Tibial nerve (tissue), 4 donors: ENCODE measurements around the gene SUSD1.

Experiments used
- CTCF ChIP-seq, 5 experiments: fragments of 200-600 bp in 3 of 5; fragments of 450-650 bp in 2 of 5; sonication (generic) in 3 of 5; IDR thresholded peaks; one replicate each; pipeline ENCODE4 v1.5.1; 2016 to 2019; ENCODE audit warnings: antibody characterized with exemption in 5 of 5, mild to moderate bottlenecking in 3 of 5, moderate library complexity in 2 of 5
- EP300 ChIP-seq, 2 donors: sonication (generic); formaldehyde crosslinking; IDR thresholded peaks; one replicate each; pipeline ENCODE4 v1.6.1; 2017; ENCODE audit warnings: antibody characterized with exemption in 2 of 2, mild to moderate bottlenecking in 1 of 2
- POLR2A ChIP-seq, 2 donors: fragments of 450-650 bp; IDR thresholded peaks; one replicate each; pipeline ENCODE4 v1.6.1; 2017; ENCODE audit warnings: antibody characterized with exemption in 2 of 2, mild to moderate bottlenecking in 2 of 2, moderate library complexity in 2 of 2

DNA sequence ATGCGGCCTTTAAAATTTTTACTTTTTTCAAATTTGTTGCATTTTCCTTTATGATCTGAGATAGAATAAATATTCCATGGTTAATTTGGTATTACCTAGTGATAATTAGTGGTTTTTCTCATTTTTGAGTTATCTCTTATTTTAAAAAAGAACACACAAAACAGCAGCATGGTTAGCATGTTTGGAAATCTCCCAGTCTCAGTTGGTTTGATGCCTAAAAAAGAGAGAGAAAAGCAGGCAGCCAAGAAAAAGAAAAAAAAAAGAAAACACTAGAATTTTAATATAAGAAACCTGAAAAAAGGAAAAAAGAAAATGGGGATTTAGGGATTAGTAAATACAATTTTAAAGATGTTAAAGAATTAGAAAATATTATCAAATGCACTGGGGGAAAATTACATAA is 15.3 kb downstream of the SUSD1 start:
- no peak for TF ChIP-seq CTCF (IDR thresholded peaks at IDR 0.05)
- TF ChIP-seq POLR2A (IDR thresholded peaks at IDR 0.05) = no peak
- TF ChIP-seq EP300 (IDR thresholded peaks at IDR 0.05) = no peak
